Neural cell (in vitro differentiated cells): ENCODE data around the gene PPP1R12A.

ENCODE experiments used
- CTCF ChIP-seq: fragments of 450-650 bp; IDR thresholded peaks from 2 replicates; pipeline ENCODE4 v1.5.1; 2014; ENCODE audit warnings: antibody characterized with exemption, mild to moderate bottlenecking, moderate library complexity; ENCODE audit not compliant: poor library complexity, severe bottlenecking
- EP300 ChIP-seq: fragments of 450-650 bp; conservative IDR thresholded peaks from 2 replicates; pipeline ENCODE4 v1.6.1; 2014; ENCODE audit warnings: antibody characterized with exemption, mild to moderate bottlenecking, moderate library complexity; ENCODE audit not compliant: poor library complexity, severe bottlenecking
- EZH2 ChIP-seq: fragments of 200-600, 300-800 bp; shearing (Covaris generic), sonication (generic); IDR thresholded peaks from 2 replicates; pipeline ENCODE4 v1.6.1; 2014; ENCODE audit warnings: antibody characterized with exemption, low read length, borderline replicate concordance, mild to moderate bottlenecking; ENCODE audit not compliant: insufficient read depth, poor library complexity, severe bottlenecking
- POLR2AphosphoS5 ChIP-seq: IDR thresholded peaks from 2 replicates; pipeline ENCODE4 v1.6.1; 2012
- RAD21 ChIP-seq: fragments of 450-650 bp; conservative IDR thresholded peaks from 2 replicates; pipeline ENCODE4 v1.6.1; 2014; ENCODE audit warnings: antibody characterized with exemption, mild to moderate bottlenecking, moderate library complexity
- REST ChIP-seq: IDR thresholded peaks from 2 replicates; pipeline ENCODE4 v1.6.1; 2012; ENCODE audit warnings: borderline replicate concordance
- SMC3 ChIP-seq: fragments of 450-650 bp; conservative IDR thresholded peaks from 2 replicates; pipeline ENCODE4 v1.6.1; 2014; ENCODE audit warnings: antibody characterized with exemption, mild to moderate bottlenecking, moderate library complexity; ENCODE audit not compliant: poor library complexity
- TAF1 ChIP-seq: IDR thresholded peaks from 2 replicates; pipeline ENCODE4 v1.6.1; 2012; ENCODE audit warnings: low read depth

- no peak for TF ChIP-seq EZH2
- no peak for TF ChIP-seq CTCF
- no peak for TF ChIP-seq EP300
- no peak for TF ChIP-seq TAF1
- TF ChIP-seq RAD21: no peak
- TF ChIP-seq POLR2AphosphoS5: no peak
- TF ChIP-seq REST: no peak
- TF ChIP-seq SMC3: no peak
Measured at GRCh38 chr12:79983986-79984620, 49.2 kb upstream of the PPP1R12A start.
